Activated naive CD4-positive, alpha-beta T cell treated with Interleukin-2 at 50 U/mL for 16 hours (primary cell): ENCODE results near the gene NPTN.

Experiments used
- DNase-seq: peaks from one replicate; pipeline ENCODE4 v3.0.0-alpha.2; 2020

NPTN gene

GRCh38 chr15:73517566-73517965 is 115.6 kb downstream of the NPTN start:
- no peak for DNase-seq

GRCh38 chr15:73515527-73515926 is 117.7 kb downstream of the NPTN start:
- no peak for DNase-seq
